NCI-H69 (cell line): ENCODE data around the gene OR52A1.
"Not testable (repeated sequence)": the region's sequence is repeated elsewhere in the genome, so short reads cannot be mapped to it uniquely, and the experiment has no call there.

ENCODE experiments used
- DNase-seq: peaks from one replicate; lab custom pipeline; 2025; lab: John Stamatoyannopoulos, UW

OR52A1 gene

GRCh38 chr11:5154657-5155056, at the start of gene OR52A1:
TSS of gene OR52A1 (minus strand) at chr11:5154757. CDS start at chr11:5152369, 2,388 bp downstream.
- no peak for DNase-seq

GRCh38 chr11:5203366-5203765, 48.8 kb upstream of the OR52A1 start:
- DNase-seq: no peak

GRCh38 chr11:5200582-5200981, 46.0 kb upstream of the OR52A1 start, which contains the start of gene OR51V1:
TSS of gene OR51V1 (minus strand) at chr11:5200682. CDS start at chr11:5200682, 0 bp downstream.
- DNase-seq: no peak

GRCh38 chr11:5198285-5198684, 43.7 kb upstream of the OR52A1 start:
- DNase-seq: no peak

GRCh38 chr11:5197536-5197935, 43.0 kb upstream of the OR52A1 start:
- DNase-seq: no peak

GRCh38 chr11:5196731-5197130, 42.2 kb upstream of the OR52A1 start:
- no peak for DNase-seq

- no peak for DNase-seq
Observed at GRCh38 chr11:5196067-5196466, 41.5 kb upstream of the OR52A1 start.

GRCh38 chr11:5192738-5193137, 38.2 kb upstream of the OR52A1 start:
- DNase-seq: no peak

GRCh38 chr11:5188201-5188600, 33.6 kb upstream of the OR52A1 start:
- DNase-seq: no peak

GRCh38 chr11:5178046-5178837, 23.7 kb upstream of the OR52A1 start:
- no peak for DNase-seq

GRCh38 chr11:5174934-5175333, 20.4 kb upstream of the OR52A1 start:
- DNase-seq: no peak

- no peak for DNase-seq
Observed at GRCh38 chr11:5171856-5172255, 17.3 kb upstream of the OR52A1 start.

GRCh38 chr11:5165898-5166297, 11.3 kb upstream of the OR52A1 start:
- DNase-seq: not testable (repeated sequence)

GRCh38 chr11:5164807-5165206, 10.2 kb upstream of the OR52A1 start:
- DNase-seq: not testable (repeated sequence)

- not testable (repeated sequence) for DNase-seq
Observed at GRCh38 chr11:5161045-5161444, 6.5 kb upstream of the OR52A1 start.

GRCh38 chr11:5160217-5160616, 5.7 kb upstream of the OR52A1 start:
- not testable (repeated sequence) for DNase-seq

- DNase-seq: no peak
Observed at GRCh38 chr11:5159806-5160205, 5.2 kb upstream of the OR52A1 start.

- no peak for DNase-seq
Observed at GRCh38 chr11:5153574-5154431, 754 bp downstream of the OR52A1 start.

GRCh38 chr11:5151713-5152153, 2.8 kb downstream of the OR52A1 start:
- no peak for DNase-seq

GRCh38 chr11:5144206-5144605, 10.4 kb downstream of the OR52A1 start:
- DNase-seq: not testable (repeated sequence)

GRCh38 chr11:5137996-5138395, 16.6 kb downstream of the OR52A1 start, which contains the start of gene OR52A5:
TSS of gene OR52A5 (minus strand) at chr11:5138356. CDS start at chr11:5132642, 5,714 bp downstream.
- no peak for DNase-seq

GRCh38 chr11:5137014-5137413, 17.5 kb downstream of the OR52A1 start:
- DNase-seq: no peak

- DNase-seq: no peak
Observed at GRCh38 chr11:5136261-5136660, 18.3 kb downstream of the OR52A1 start.
